ENCODE results near the gene NOTCH1. TPM values are rescaled to one million over a fixed set of nuclear protein-coding genes. Genes with fewer than 3 reads are reported as not detected.

NOTCH1 gene
- total RNA-seq, 4 donors from 2014 or later = 31.1 to 72.1 (median 44.0) TPM

DNA sequence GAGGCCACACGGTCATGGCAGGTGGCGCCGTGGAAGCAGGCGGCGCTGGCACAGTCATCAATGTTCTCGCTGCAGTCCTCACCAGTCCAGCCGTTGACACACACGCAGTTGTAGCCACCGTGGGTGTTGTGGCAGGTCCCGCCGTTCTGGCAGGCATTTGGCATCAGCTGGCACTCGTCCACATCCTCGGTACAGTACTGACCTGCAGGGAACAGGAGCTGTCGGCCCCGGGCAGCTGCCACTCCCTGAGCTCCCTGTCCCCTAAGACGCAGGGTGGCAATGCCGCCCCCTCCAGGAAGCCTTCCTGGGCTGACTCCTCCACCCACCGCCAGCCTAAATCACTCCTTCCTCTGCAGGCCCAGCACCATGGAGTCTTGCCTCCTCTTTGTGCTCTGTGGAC, 27.2 kb downstream of the NOTCH1 start:
- ATAC-seq = no peak
- no peak overlapping the region for H3K4me3 ChIP-seq
- no peak for TF ChIP-seq EP300 (IDR thresholded peaks at IDR 0.05)
- no peak for TF ChIP-seq POLR2A (IDR thresholded peaks at IDR 0.05)
- TF ChIP-seq, protein P1, sequence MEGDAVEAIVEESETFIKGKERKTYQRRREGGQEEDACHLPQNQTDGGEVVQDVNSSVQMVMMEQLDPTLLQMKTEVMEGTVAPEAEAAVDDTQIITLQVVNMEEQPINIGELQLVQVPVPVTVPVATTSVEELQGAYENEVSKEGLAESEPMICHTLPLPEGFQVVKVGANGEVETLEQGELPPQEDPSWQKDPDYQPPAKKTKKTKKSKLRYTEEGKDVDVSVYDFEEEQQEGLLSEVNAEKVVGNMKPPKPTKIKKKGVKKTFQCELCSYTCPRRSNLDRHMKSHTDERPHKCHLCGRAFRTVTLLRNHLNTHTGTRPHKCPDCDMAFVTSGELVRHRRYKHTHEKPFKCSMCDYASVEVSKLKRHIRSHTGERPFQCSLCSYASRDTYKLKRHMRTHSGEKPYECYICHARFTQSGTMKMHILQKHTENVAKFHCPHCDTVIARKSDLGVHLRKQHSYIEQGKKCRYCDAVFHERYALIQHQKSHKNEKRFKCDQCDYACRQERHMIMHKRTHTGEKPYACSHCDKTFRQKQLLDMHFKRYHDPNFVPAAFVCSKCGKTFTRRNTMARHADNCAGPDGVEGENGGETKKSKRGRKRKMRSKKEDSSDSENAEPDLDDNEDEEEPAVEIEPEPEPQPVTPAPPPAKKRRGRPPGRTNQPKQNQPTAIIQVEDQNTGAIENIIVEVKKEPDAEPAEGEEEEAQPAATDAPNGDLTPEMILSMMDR (IDR thresholded peaks at IDR 0.05) = no peak
- TF ChIP-seq POLR2AphosphoS5 (IDR thresholded peaks at IDR 0.05) = no peak
- whole genome bisulfite sequencing, 2 donors (ENCODE audit: low coverage in 1 of 2) = 90% methylated on average over 4 of the region's 18 CpGs; no CpG with 5 or more reads in 1 of the 2 donors
- peaks cover 0 to 51% (median 0%) of the 10 kb centered on the region in 3 donors for H3K4me1 ChIP-seq
- H3K36me3 ChIP-seq = peaks cover 0 to 100% of the 10 kb centered on the region in 2 donors
- no peak overlapping the region for H3K27ac ChIP-seq
- H3K9me3 ChIP-seq = no peaks in the 10 kb centered on the region
- no peaks in the 10 kb centered on the region for H3K27me3 ChIP-seq

GRCh38 chr9:136517950-136518349, 27.9 kb downstream of the NOTCH1 start:
- WGBS, 2 donors (ENCODE audit: low coverage in 1 of 2) = 60% methylated on average over 1 of the region's 17 CpGs; no CpG with 5 or more reads in 1 of the 2 donors
- no peak for ATAC-seq
- H3K4me3 ChIP-seq = no peak overlapping the region
- peaks cover 0 to 44% (median 0%) of the 10 kb centered on the region in 3 donors for H3K4me1 ChIP-seq
- no peak overlapping the region for H3K27ac ChIP-seq
- no peaks in the 10 kb centered on the region for H3K27me3 ChIP-seq
- H3K9me3 ChIP-seq = no peaks in the 10 kb centered on the region
- TF ChIP-seq EP300 (IDR thresholded peaks at IDR 0.05) (no peak), POLR2A (IDR thresholded peaks at IDR 0.05) (no peak), POLR2AphosphoS5 (IDR thresholded peaks at IDR 0.05) (no peak)
- TF ChIP-seq, protein P1 (IDR thresholded peaks at IDR 0.05) = no peak
- H3K36me3 ChIP-seq = peaks cover 0 to 100% of the 10 kb centered on the region in 2 donors

- Histone ChIP-seq H3K27ac (peak overlapping the region in 2 of 4 donors; percentile 0 to 31), H3K9me3 (no peaks in the 10 kb centered on the region), H3K4me1 (peaks cover 0 to 36% (median 0%) of the 10 kb centered on the region in 3 donors), H3K4me3 (no peak overlapping the region), H3K36me3 (peaks cover 0 to 100% of the 10 kb centered on the region in 2 donors), H3K27me3 (no peaks in the 10 kb centered on the region)
- TF ChIP-seq POLR2A (IDR thresholded peaks at IDR 0.05) (no peak), POLR2AphosphoS5 (IDR thresholded peaks at IDR 0.05) (no peak), EP300 (IDR thresholded peaks at IDR 0.05) (no peak)
- TF ChIP-seq, protein P1 (IDR thresholded peaks at IDR 0.05) = no peak
- no peak for ATAC-seq
- 70 to 80% methylated on average over 2 of the region's 37 CpGs for WGBS, 2 donors (ENCODE audit: low coverage in 1 of 2)
Observed at GRCh38 chr9:136517012-136517743, 28.7 kb downstream of the NOTCH1 start.

GRCh38 chr9:136516191-136516654, 29.6 kb downstream of the NOTCH1 start:
- ATAC-seq = no peak
- Histone ChIP-seq H3K27ac (peak overlapping the region in 3 of 4 donors; percentile 10 to 31 (median 30)), H3K36me3 (peaks cover 0 to 100% of the 10 kb centered on the region in 2 donors)

More at GRCh38 chr9:136516191-136516654, 29.6 kb downstream of the NOTCH1 start:
- H3K27me3 ChIP-seq = no peaks in the 10 kb centered on the region
- H3K9me3 ChIP-seq = no peaks in the 10 kb centered on the region
- H3K4me3 ChIP-seq = no peak overlapping the region
- no CpG with 5 or more reads among the region's 19 CpGs for WGBS, 2 donors (ENCODE audit: low coverage in 1 of 2)
- H3K4me1 ChIP-seq = peaks cover 0 to 32% (median 0%) of the 10 kb centered on the region in 3 donors
- TF ChIP-seq POLR2A (IDR thresholded peaks at IDR 0.05) (no peak), EP300 (IDR thresholded peaks at IDR 0.05) (no peak), POLR2AphosphoS5 (IDR thresholded peaks at IDR 0.05) (no peak)
- TF ChIP-seq, protein P1 (IDR thresholded peaks at IDR 0.05) = no peak

Data from gastroesophageal sphincter (tissue), 4 donors.